Lower lobe of right lung (tissue), 2 donors: ENCODE results near the gene H19. TPM values are rescaled to one million over a fixed set of nuclear protein-coding genes. Genes with fewer than 3 reads are reported as not detected.
A peak's percentile ranks its signal among the peaks of the same experiment; 100 is the strongest.

Experiments used
- ATAC-seq, 2 donors: fragments of 200-7000 bp; cut with Tn5 transposase; one replicate each; pipeline ENCODE4 v1.9.1; 2020 to 2022; ENCODE audit warnings: mild to moderate bottlenecking in 2 of 2, moderate library complexity in 2 of 2
- DNase-seq: peaks from one replicate; pipeline ENCODE4 v3.0.0-alpha.2; 2020
- H3K27ac ChIP-seq: fragments of 200-600 bp; one replicate; pipeline ENCODE4 v1.8.0; 2022
- H3K27me3 ChIP-seq: fragments of 200-600 bp; one replicate; pipeline ENCODE4 v1.8.0; 2022; ENCODE audit warnings: low read depth
- H3K36me3 ChIP-seq: fragments of 200-600 bp; one replicate; pipeline ENCODE4 v1.8.0; 2022; ENCODE audit warnings: mild to moderate bottlenecking
- H3K4me1 ChIP-seq: fragments of 200-600 bp; one replicate; pipeline ENCODE4 v1.8.0; 2022
- H3K4me3 ChIP-seq: fragments of 200-600 bp; one replicate; pipeline ENCODE4 v1.8.0; 2022; ENCODE audit warnings: mild to moderate bottlenecking
- H3K9me3 ChIP-seq: fragments of 200-600 bp; one replicate; pipeline ENCODE4 v1.8.0; 2022
- CTCF ChIP-seq: fragments of 200-600 bp; IDR thresholded peaks from one replicate; pipeline ENCODE4 v1.8.0; 2022; ENCODE audit warnings: antibody characterized with exemption, mild to moderate bottlenecking
- intact Hi-C: fragments of 100-400 bp; cut with DNase I; formaldehyde crosslinking; loops from one replicate; pipeline ENCODE4 v1.11.0; 2022
- total RNA-seq: library from RNA; stranded (reverse); fragmentation: NEBNext Ultra II Directional; extraction: Animal tissue kit (Norgen Biotek cat#: 25700); gene quantifications from one replicate; pipeline ENCODE4 v1.2.1, GENCODE V29; 2021
- donor health status: DM: no; HTN: yes; CAD: no; lungs with severe emphysema.

H19 gene
- total RNA-seq, 1 donor from 2014 or later = 87.6 TPM

DNA sequence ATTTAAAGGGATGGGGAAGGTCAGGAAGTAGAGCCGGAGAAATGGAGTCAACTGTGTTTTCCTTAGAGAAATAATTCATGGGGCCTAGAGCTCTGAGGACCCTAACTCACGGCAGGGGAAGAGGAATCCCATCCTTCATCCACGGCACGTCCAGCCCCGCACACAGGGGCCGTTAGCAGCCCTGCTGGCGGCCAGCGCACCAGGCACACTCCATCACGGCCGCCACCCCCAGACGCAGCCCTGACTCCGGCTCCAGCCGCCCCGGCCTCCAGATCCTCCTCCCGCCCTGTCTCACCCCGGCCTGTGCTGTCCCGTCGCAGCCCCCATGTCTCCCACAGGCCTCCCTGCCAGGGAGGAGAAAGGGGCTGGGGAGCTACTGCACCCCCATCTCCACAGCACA is 39.3 kb downstream of the H19 start:
- no peaks in the 10 kb centered on the region for H3K27me3 ChIP-seq
- no peaks in the 10 kb centered on the region for H3K4me1 ChIP-seq
- no peak overlapping the region for H3K27ac ChIP-seq
- ATAC-seq = no peak
- TF ChIP-seq CTCF = no peak
- no peaks in the 10 kb centered on the region for H3K9me3 ChIP-seq
- intact Hi-C loops = no loop called here
- H3K36me3 ChIP-seq = no peaks in the 10 kb centered on the region
- no peak for DNase-seq
- H3K4me3 ChIP-seq = no peak overlapping the region

DNA sequence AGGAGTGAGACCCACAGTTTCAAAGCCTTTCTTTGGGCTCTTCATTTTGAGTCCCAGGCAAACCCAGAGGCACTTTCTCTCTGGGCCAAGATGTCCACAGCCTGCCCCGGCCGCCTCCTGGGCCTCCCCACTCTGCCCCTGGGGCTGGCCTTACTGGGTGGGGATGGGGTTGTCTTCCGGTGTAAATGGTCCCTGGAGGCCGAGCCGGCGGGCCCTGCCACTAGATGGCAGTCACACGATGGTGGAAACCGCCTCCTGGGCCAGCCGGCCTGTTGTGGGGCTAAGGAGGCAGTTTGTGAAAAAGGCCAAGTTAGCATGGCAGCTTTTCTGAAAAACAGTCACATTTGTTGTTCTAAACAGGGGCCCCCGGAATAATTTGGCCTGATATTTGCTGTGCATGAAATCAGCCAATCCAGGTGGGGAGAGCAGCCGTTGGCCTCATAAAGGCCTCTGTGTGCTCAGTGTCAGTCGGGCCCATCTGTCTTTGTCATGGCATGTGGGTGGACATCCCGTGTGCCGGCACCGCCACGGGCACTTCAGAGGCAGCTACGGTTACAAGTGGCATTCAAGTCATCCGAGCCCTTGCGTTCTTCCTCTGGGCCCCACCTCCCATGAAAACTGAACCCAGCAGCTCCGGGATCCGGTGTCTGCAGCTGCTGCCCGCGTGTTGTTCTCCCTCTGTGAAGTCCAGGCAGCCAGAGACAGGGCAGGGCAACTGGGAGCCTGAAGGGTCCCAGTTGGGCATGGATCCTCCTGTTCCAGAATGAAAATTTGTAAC is 44.0 kb downstream of the H19 start:
- Histone ChIP-seq H3K27ac (no peak overlapping the region), H3K4me3 (no peak overlapping the region), H3K4me1 (no peaks in the 10 kb centered on the region), H3K9me3 (no peaks in the 10 kb centered on the region), H3K36me3 (no peaks in the 10 kb centered on the region), H3K27me3 (no peaks in the 10 kb centered on the region)
- TF ChIP-seq CTCF = peak; percentile 34
- DNase-seq (peak; percentile 38), ATAC-seq (peak; percentile 45 to 65)
- intact Hi-C loops = no loop called here

DNA sequence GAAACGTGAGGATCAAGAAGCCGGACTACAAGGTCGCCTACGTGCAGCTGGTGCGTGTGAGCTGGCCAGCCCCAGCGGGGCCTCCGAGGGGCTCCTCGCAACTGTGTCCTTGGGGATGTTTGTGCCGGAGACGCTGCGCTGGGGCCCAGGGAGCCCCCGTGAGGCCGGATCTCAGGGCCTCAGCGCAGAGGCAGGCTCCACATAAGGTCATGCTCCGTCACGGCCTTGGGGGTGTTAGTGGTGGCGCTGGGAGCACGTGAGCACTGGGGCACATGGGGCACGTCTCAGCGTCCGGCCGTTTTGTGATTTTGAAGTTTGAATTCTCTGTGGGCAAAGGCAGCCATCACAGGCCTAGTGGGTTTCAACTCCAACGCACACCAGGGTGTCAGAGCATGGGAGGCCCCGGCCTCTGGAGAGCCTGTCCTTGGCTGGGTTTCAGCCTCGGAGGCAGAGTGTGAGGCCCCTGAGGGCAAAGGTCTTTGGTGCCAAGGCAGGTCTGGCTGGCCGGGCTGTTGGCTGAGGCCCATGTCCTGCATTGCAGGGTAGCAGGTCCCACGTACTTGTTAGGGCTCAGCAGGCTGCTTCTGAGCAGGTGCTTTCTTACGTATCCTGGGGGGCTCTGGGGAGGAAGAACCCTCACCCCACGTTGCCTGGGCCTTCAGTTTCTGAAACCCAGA is 44.7 kb downstream of the H19 start:
- intact Hi-C loops = no loop called here
- Histone ChIP-seq H3K9me3 (no peaks in the 10 kb centered on the region), H3K27me3 (no peaks in the 10 kb centered on the region), H3K36me3 (no peaks in the 10 kb centered on the region), H3K4me3 (no peak overlapping the region), H3K27ac (no peak overlapping the region), H3K4me1 (no peaks in the 10 kb centered on the region)
- TF ChIP-seq CTCF = no peak
- DNase-seq (peak; percentile 4), ATAC-seq (no peak)

DNA sequence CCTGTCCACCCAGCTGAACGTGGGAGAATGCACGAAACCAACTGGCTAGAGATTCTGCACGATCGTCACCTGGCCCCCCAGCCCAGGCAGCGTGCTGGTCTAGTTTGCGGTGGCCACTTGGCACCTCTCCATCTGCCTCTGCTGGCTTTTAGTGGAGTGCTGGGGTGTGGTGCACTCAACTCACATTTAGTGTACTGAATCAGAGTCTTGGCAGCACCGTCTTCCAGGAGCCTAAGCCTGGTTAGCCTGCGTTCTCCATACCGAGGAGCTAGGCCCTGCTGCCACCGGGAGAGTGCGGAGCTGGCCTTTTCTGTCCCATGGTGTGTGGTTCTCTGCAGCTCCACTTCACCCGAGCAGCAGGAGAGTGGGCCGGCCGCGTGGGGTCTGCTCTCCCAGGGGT is 47.7 kb downstream of the H19 start:
- no peak for DNase-seq
- Histone ChIP-seq H3K36me3 (no peaks in the 10 kb centered on the region), H3K27ac (no peak overlapping the region), H3K4me1 (no peaks in the 10 kb centered on the region), H3K9me3 (no peaks in the 10 kb centered on the region), H3K27me3 (no peaks in the 10 kb centered on the region), H3K4me3 (no peak overlapping the region)
- TF ChIP-seq CTCF = no peak
- peak; percentile 26 to 55 for ATAC-seq
- intact Hi-C loops = no loop called here

GRCh38 chr11:1949302-1949701 is 48.3 kb downstream of the H19 start:
- Histone ChIP-seq H3K27me3 (no peaks in the 10 kb centered on the region), H3K4me1 (no peaks in the 10 kb centered on the region), H3K27ac (no peak overlapping the region), H3K4me3 (no peak overlapping the region), H3K9me3 (no peaks in the 10 kb centered on the region), H3K36me3 (no peaks in the 10 kb centered on the region)
- intact Hi-C loops = no loop called here
- ATAC-seq = no peak
- DNase-seq = peak; percentile 7
- TF ChIP-seq CTCF = no peak
